Activated gamma-delta T cell treated with Interleukin-2 at 50 U/mL for 16 hours (primary cell): Measurements from ENCODE around the gene CRELD1.

ENCODE experiments used
- DNase-seq: peaks from one replicate; pipeline ENCODE4 v3.0.0-alpha.2; 2020

Gene CRELD1

DNA sequence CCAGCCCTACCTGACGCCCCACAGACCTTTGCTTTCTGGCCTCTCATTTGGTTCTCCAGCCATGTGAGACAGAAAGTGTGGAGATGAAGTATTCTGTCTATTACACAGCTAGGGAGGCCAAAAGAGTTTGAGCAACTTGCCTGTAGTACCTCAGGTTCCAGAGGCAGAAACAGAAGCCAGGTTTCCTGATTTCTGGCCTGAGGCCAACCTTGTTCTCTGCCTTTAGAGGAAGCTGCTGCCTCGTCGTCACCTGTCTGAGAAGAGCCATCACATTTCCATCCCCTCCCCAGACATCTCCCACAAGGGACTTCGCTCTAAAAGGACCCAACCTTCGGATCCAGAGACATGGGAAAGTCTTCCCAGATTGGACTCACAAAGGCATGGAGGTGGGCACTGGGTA lies 27.2 kb upstream of the CRELD1 start:
- no peak for DNase-seq

- no peak for DNase-seq
Observed at GRCh38 chr3:9908286-9908685, 25.3 kb upstream of the CRELD1 start.

GRCh38 chr3:9909221-9910013 lies 24.2 kb upstream of the CRELD1 start:
- DNase-seq: no peak

DNA sequence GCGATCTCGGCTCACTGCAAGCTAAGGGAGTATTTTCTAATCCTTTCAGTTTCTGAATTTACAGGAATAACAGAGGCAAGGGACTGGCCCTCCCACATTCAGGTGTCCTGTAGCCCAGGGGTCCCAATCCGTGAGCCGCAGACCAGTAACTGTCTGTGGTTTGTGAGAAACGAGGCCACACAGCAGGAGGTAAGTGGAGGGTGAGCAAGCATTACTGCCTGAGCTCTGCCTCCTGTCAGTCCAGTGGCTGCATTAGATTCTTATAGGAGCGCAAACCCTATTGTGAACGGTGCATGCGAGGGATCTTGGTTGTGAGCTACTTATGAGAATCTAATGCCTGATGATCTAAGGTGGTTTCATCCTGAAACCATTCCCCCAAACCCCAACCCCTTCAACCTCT lies 21.8 kb upstream of the CRELD1 start:
- no peak for DNase-seq

GRCh38 chr3:9912294-9912935 lies 21.2 kb upstream of the CRELD1 start:
- DNase-seq: no peak

DNA sequence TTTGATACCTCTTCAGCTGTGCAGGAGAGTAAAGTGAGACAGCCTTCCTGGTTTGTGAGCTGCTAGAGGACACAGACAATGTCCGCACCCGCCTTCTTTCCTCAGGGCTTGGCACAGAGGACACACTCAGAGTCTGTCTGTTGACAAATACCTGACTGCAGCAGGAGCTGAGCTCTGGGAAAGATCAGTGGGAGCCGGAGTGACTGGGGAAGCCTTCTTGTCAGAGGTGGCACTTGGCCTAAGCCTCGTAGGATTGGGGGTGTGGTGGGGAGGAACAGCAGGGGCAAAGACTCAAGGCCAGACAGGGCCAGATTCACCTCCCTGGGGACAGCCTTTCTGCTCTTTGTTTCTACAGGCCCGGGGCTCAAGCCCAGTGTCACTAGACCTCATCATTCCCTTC lies 20.0 kb upstream of the CRELD1 start:
- no peak for DNase-seq

- no peak for DNase-seq
Observed at GRCh38 chr3:9914011-9914410, 19.6 kb upstream of the CRELD1 start.

- DNase-seq: no peak
Observed at GRCh38 chr3:9914559-9915253, 18.9 kb upstream of the CRELD1 start.

GRCh38 chr3:9915254-9916141 lies 18.1 kb upstream of the CRELD1 start:
- DNase-seq: no peak

DNA sequence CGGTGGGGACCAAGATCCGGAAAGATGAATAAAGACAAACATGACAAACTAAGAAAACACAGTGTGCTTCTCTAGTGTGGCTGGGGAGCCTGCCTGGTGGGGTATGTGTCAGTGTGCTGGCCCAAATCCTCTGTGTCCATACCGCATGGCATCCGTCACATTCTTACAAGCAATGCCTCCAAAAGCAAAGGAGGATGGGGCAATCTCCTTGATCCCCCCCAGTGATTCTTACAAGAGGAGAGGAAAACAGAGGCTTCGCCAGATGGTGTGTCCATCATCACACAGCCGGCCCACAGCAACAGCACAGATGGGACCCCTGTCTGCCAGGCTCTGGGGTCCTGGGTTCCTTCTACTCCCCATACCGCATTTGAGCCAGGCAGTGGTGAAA lies 17.3 kb upstream of the CRELD1 start:
- no peak for DNase-seq

DNA sequence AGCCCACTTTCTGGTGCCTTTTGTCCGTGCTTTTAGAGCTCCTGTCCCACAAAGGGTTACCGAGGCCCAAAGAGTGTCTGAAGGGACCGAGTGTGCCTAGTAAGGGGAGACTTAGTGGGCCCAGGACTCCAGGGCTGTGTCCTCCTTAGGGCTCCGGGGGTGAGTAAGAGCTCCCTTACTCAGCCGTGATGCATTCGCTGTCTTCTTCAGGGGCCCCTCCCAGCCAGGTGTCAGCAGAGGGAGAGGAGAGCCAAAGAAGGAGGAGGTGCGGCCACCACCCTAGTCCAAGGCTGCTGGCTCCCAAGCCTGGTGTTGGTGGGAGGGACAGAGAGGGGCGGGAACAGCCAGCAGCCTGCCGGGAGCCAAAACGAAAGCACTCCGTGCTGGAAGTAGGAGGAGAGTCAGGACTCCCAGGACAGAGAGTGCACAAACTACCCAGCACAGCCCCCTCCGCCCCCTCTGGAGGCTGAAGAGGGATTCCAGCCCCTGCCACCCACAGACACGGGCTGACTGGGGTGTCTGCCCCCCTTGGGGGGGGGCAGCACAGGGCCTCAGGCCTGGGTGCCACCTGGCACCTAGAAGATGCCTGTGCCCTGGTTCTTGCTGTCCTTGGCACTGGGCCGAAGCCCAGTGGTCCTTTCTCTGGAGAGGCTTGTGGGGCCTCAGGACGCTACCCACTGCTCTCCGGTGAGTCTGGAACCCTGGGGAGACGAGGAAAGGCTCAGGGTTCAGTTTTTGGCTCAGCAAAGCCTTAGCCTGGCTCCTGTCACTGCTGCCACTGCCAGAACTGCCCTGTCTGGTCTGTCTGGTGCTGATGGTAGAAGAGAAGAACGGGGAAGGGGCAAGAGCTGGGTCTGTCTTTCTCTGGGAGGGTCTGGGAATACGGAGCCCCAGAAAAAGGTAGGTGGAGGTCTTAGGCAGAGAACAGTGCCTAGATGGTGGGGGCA lies 16.6 kb upstream of the CRELD1 start, which contains the start of gene IL17RC:
IL17RC (plus strand) TSS at position 365 of the 947 bp plus-strand sequence; CDS start at position 583, 218 bp downstream.
- DNase-seq: no peak

- no peak for DNase-seq
Observed at GRCh38 chr3:9917820-9918219, 15.8 kb upstream of the CRELD1 start.

GRCh38 chr3:9918261-9919038 lies 15.2 kb upstream of the CRELD1 start:
- DNase-seq: no peak

GRCh38 chr3:9928158-9928557 lies 5.5 kb upstream of the CRELD1 start:
- DNase-seq: no peak

GRCh38 chr3:9930804-9931418 lies 2.7 kb upstream of the CRELD1 start:
- no peak for DNase-seq

DNA sequence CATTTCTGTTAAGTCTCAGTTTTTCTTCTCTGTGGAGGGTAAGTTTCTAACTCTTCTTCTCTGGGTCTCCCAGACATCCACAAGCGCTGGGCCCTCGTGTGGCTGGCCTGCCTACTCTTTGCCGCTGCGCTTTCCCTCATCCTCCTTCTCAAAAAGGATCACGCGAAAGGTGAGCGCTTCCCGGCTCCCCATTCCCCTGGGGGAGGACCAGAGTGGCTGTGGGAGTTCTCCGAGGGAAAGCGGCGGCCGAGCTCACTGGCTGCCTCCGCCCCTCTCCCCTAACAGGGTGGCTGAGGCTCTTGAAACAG lies 1.1 kb upstream of the CRELD1 start:
- no peak for DNase-seq

- peak; percentile 88 for DNase-seq
Observed at GRCh38 chr3:9932843-9933560, 632 bp upstream of the CRELD1 start.

GRCh38 chr3:9934235-9934621 lies 594 bp downstream of the CRELD1 start:
- DNase-seq: no peak

GRCh38 chr3:9934993-9935392 lies 1.4 kb downstream of the CRELD1 start:
- no peak for DNase-seq

- DNase-seq: no peak
Observed at GRCh38 chr3:9935966-9936510, 2.4 kb downstream of the CRELD1 start.
